ENCODE results near the gene SLC19A1.

Gene SLC19A1

GRCh38 chr21:45551783-45552695, 9.8 kb upstream of the SLC19A1 start:
- no peak for TF ChIP-seq JUND (IDR thresholded peaks at IDR 0.05; ENCODE audit: low read depth)
- DNase-seq (ENCODE audit: low read depth in 1 of 2, low spot score in 1 of 2), result no peak
- in situ Hi-C loops (cut with HindIII; ENCODE audit: low pct_unique_long_range_greater_than_20kb, low sequenced_read_pairs), result no loop called here

GRCh38 chr21:45551316-45551715, 9.1 kb upstream of the SLC19A1 start:
- no peak for DNase-seq (ENCODE audit: low read depth in 1 of 2, low spot score in 1 of 2)
- in situ Hi-C loops (cut with HindIII; ENCODE audit: low pct_unique_long_range_greater_than_20kb, low sequenced_read_pairs), result no loop called here

GRCh38 chr21:45550522-45551210, 8.4 kb upstream of the SLC19A1 start:
- in situ Hi-C loops (cut with HindIII; ENCODE audit: low pct_unique_long_range_greater_than_20kb, low sequenced_read_pairs), result no loop called here
- TF ChIP-seq JUND (IDR thresholded peaks at IDR 0.05; ENCODE audit: low read depth), result no peak
- DNase-seq (ENCODE audit: low read depth in 1 of 2, low spot score in 1 of 2), result no peak

More at GRCh38 chr21:45551316-45551715, 9.1 kb upstream of the SLC19A1 start:
- TF ChIP-seq JUND (IDR thresholded peaks at IDR 0.05; ENCODE audit: low read depth), result no peak

- DNase-seq (ENCODE audit: low read depth in 1 of 2, low spot score in 1 of 2), result no peak
- in situ Hi-C loops (cut with HindIII; ENCODE audit: low pct_unique_long_range_greater_than_20kb, low sequenced_read_pairs), result no loop called here
- TF ChIP-seq JUND (IDR thresholded peaks at IDR 0.05; ENCODE audit: low read depth), result no peak
These were observed 7.6 kb upstream of the SLC19A1 start for GRCh38 chr21:45549626-45550463.

- DNase-seq (ENCODE audit: low read depth in 1 of 2, low spot score in 1 of 2), result no peak
- TF ChIP-seq JUND (IDR thresholded peaks at IDR 0.05; ENCODE audit: low read depth), result no peak
- in situ Hi-C loops (cut with HindIII; ENCODE audit: low pct_unique_long_range_greater_than_20kb, low sequenced_read_pairs), result no loop called here
These were observed 6.7 kb upstream of the SLC19A1 start for GRCh38 chr21:45548711-45549491.

- no peak for DNase-seq (ENCODE audit: low read depth in 1 of 2, low spot score in 1 of 2)
- in situ Hi-C loops (cut with HindIII; ENCODE audit: low pct_unique_long_range_greater_than_20kb, low sequenced_read_pairs), result no loop called here
- no peak for TF ChIP-seq JUND (IDR thresholded peaks at IDR 0.05; ENCODE audit: low read depth)
These were observed 5.3 kb upstream of the SLC19A1 start for GRCh38 chr21:45547545-45547900.

GRCh38 chr21:45546636-45547544, 4.7 kb upstream of the SLC19A1 start:
- in situ Hi-C loops (cut with HindIII; ENCODE audit: low pct_unique_long_range_greater_than_20kb, low sequenced_read_pairs), result no loop called here

GRCh38 chr21:45545691-45546531, 3.7 kb upstream of the SLC19A1 start:
- TF ChIP-seq JUND (IDR thresholded peaks at IDR 0.05; ENCODE audit: low read depth), result no peak
- in situ Hi-C loops (cut with HindIII; ENCODE audit: low pct_unique_long_range_greater_than_20kb, low sequenced_read_pairs), result no loop called here
- DNase-seq (ENCODE audit: low read depth in 1 of 2, low spot score in 1 of 2), result no peak

More at GRCh38 chr21:45546636-45547544, 4.7 kb upstream of the SLC19A1 start:
- DNase-seq (ENCODE audit: low read depth in 1 of 2, low spot score in 1 of 2), result no peak
- TF ChIP-seq JUND (IDR thresholded peaks at IDR 0.05; ENCODE audit: low read depth), result no peak

GRCh38 chr21:45545236-45545570, 3.0 kb upstream of the SLC19A1 start:
- DNase-seq (ENCODE audit: low read depth in 1 of 2, low spot score in 1 of 2), result no peak
- in situ Hi-C loops (cut with HindIII; ENCODE audit: low pct_unique_long_range_greater_than_20kb, low sequenced_read_pairs), result no loop called here
- no peak for TF ChIP-seq JUND (IDR thresholded peaks at IDR 0.05; ENCODE audit: low read depth)

- no peak for DNase-seq (ENCODE audit: low read depth in 1 of 2, low spot score in 1 of 2)
- no peak for TF ChIP-seq JUND (IDR thresholded peaks at IDR 0.05; ENCODE audit: low read depth)
- in situ Hi-C loops (cut with HindIII; ENCODE audit: low pct_unique_long_range_greater_than_20kb, low sequenced_read_pairs), result no loop called here
These were observed 2.4 kb upstream of the SLC19A1 start for GRCh38 chr21:45544449-45545235.

All from T47D (cell line).